Measurements from ENCODE around the gene NAA35. TPM values are rescaled to one million over a fixed set of nuclear protein-coding genes. Genes with fewer than 3 reads are reported as not detected.

NAA35 gene
- total RNA-seq, 4 donors from 2014 or later = 16.8 to 50.3 (median 24.8) TPM

- H3K4me3 ChIP-seq = no peak overlapping the region
- H3K27ac ChIP-seq = no peak overlapping the region
- no peaks in the 10 kb centered on the region for H3K27me3 ChIP-seq
- H3K4me1 ChIP-seq = no peaks in the 10 kb centered on the region
- H3K36me3 ChIP-seq = peaks cover 0 to 29% (median 0%) of the 10 kb centered on the region in 3 donors
- no peaks in the 10 kb centered on the region for H3K9me3 ChIP-seq
- no peak for DNase-seq
- no peak for TF ChIP-seq POLR2A (IDR thresholded peaks at IDR 0.05)
- no peak for TF ChIP-seq CTCF (IDR thresholded peaks at IDR 0.05)
Observed at GRCh38 chr9:85995599-85995998, 54.7 kb downstream of the NAA35 start.

- DNase-seq = no peak
- no peaks in the 10 kb centered on the region for H3K9me3 ChIP-seq
- H3K36me3 ChIP-seq = peaks cover 0 to 61% (median 0%) of the 10 kb centered on the region in 3 donors
- H3K4me3 ChIP-seq = no peak overlapping the region
- TF ChIP-seq POLR2A (IDR thresholded peaks at IDR 0.05) (no peak), CTCF (IDR thresholded peaks at IDR 0.05) (no peak)
- no peaks in the 10 kb centered on the region for H3K27me3 ChIP-seq
- H3K4me1 ChIP-seq = no peaks in the 10 kb centered on the region
- no peak overlapping the region for H3K27ac ChIP-seq
Observed at GRCh38 chr9:86005253-86005775, 64.4 kb downstream of the NAA35 start.

GRCh38 chr9:86009133-86009532 lies 68.2 kb downstream of the NAA35 start:
- Histone ChIP-seq H3K36me3 (peaks cover 0 to 87% (median 0%) of the 10 kb centered on the region in 3 donors), H3K27me3 (no peaks in the 10 kb centered on the region), H3K4me3 (no peak overlapping the region), H3K27ac (no peak overlapping the region), H3K4me1 (no peaks in the 10 kb centered on the region), H3K9me3 (no peaks in the 10 kb centered on the region)
- TF ChIP-seq POLR2A (IDR thresholded peaks at IDR 0.05) (no peak), CTCF (IDR thresholded peaks at IDR 0.05) (no peak)
- no peak for DNase-seq

- H3K4me3 ChIP-seq = no peak overlapping the region
- H3K27ac ChIP-seq = no peak overlapping the region
- H3K27me3 ChIP-seq = no peaks in the 10 kb centered on the region
- TF ChIP-seq POLR2A (IDR thresholded peaks at IDR 0.05) = no peak
- no peak for TF ChIP-seq CTCF (IDR thresholded peaks at IDR 0.05)
- H3K36me3 ChIP-seq = peaks cover 0 to 65% (median 0%) of the 10 kb centered on the region in 3 donors
- no peak for DNase-seq
- no peaks in the 10 kb centered on the region for H3K9me3 ChIP-seq
- no peaks in the 10 kb centered on the region for H3K4me1 ChIP-seq
Observed at GRCh38 chr9:86020731-86021130, 79.8 kb downstream of the NAA35 start.

GRCh38 chr9:86021166-86021565 lies 80.2 kb downstream of the NAA35 start:
- H3K36me3 ChIP-seq = peaks cover 0 to 65% (median 0%) of the 10 kb centered on the region in 3 donors
- no peaks in the 10 kb centered on the region for H3K9me3 ChIP-seq
- no peak overlapping the region for H3K27ac ChIP-seq
- H3K27me3 ChIP-seq = no peaks in the 10 kb centered on the region
- DNase-seq = no peak
- H3K4me3 ChIP-seq = no peak overlapping the region
- no peaks in the 10 kb centered on the region for H3K4me1 ChIP-seq
- TF ChIP-seq POLR2A (IDR thresholded peaks at IDR 0.05) (no peak), CTCF (IDR thresholded peaks at IDR 0.05) (no peak)

Measured in Peyer's patch (tissue), 4 donors.